Ecto neural progenitor cell (in vitro differentiated cells): ENCODE data around the gene CDH4.
"Not testable (repeated sequence)": the region's sequence is repeated elsewhere in the genome, so short reads cannot be mapped to it uniquely, and the experiment has no call there.

Source experiments
- DNase-seq: peaks from one replicate; pipeline ENCODE4 v3.0.0-alpha.2; 2018; ENCODE audit warnings: low spot score

CDH4 gene

GRCh38 chr20:61932711-61933480 lies 680.8 kb downstream of the CDH4 start:
- DNase-seq: no peak

- DNase-seq: no peak
These were observed 681.5 kb downstream of the CDH4 start for GRCh38 chr20:61933481-61933950.

- no peak for DNase-seq
These were observed 682.1 kb downstream of the CDH4 start for GRCh38 chr20:61933951-61934715.

GRCh38 chr20:61934716-61935530 lies 682.9 kb downstream of the CDH4 start:
- no peak for DNase-seq

GRCh38 chr20:61935926-61936700 lies 684.1 kb downstream of the CDH4 start:
- no peak for DNase-seq

GRCh38 chr20:61936701-61937131 lies 684.7 kb downstream of the CDH4 start:
- DNase-seq: no peak

GRCh38 chr20:61937146-61937962 lies 685.3 kb downstream of the CDH4 start:
- no peak for DNase-seq

DNA sequence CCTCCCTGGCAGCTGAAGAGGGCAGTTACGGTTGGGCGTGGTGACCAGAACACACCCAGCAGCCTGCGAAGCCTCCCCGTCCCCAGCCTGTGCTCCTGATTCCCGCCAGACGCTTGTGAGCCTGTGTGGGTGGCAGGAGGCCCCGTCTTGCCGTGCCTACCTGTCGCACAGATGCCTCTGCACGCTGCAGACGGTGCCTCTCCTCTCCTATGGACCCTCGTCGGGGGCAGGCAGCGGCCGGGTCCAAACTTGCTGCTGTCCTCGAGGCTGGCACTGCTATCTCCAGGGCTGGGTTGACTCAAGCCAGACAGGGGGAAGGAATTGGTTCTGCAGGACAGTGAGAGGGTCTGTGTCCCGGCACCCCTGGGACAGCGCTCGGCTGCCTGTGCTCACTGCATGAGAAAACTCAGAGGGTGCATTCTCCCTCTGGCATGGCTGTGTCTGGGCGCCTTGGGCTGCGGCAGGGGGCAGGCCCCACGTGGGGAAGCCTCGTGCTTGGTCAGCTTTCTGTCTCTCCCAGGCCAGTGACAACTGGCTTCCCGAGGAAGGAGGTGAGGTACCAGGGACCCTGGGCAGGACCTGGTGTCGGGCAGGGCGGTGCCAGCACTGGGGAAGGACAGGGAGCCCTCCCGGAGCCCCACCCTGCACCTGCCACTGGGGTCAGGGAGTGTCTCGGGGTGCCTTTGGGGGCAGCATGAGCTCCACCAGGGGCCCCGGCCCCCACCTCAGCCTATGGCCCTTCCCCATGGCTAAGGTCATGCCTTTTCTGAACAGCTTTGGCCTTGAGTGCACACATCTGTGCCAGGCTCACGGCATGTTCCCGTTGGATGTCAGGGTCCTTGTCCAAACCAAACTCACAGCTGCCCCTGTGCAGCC lies 686.1 kb downstream of the CDH4 start:
- DNase-seq: no peak

DNA sequence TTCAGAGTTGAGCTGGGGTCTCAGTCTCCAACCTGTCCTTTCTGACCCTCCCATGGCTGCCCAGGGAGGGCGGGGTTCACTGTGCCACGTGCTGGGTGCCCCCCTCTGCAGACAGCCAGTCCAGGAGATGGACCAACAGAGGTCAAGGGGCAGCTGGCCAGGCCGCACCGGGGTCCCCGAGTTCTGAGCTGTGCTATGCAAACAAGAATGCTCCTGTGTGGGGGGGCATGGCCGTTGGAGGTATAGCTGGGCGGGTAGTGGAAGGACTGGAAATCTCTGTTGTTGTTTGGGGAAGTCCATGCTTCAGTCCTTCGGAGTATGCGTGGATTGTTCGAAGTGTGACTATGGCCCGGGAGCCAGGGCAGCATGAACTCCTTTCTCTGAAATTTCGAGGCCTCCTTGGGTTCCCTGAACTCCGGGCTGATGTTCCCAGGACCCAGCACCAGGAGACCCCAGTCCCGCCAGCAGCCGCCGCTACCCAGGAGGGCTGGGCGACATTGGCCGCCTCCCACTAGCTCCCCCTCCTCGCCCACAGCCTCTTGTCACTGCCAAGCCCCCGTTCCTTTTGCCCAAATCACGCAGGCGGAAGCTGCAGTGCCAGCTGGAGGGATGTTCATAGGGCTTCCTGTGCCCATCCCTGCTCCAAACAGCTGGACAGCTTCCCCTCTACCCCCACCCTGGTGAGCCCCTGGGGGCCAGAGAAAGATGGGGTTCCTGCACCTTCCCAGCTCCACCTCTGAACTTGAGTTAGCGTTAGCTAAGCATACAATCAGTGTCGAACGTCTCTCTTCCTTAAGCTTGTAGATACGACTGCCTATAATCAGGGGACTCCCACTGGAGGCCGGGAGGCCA lies 687.0 kb downstream of the CDH4 start:
- no peak for DNase-seq

GRCh38 chr20:61939691-61940360 lies 687.8 kb downstream of the CDH4 start:
- no peak for DNase-seq

DNA sequence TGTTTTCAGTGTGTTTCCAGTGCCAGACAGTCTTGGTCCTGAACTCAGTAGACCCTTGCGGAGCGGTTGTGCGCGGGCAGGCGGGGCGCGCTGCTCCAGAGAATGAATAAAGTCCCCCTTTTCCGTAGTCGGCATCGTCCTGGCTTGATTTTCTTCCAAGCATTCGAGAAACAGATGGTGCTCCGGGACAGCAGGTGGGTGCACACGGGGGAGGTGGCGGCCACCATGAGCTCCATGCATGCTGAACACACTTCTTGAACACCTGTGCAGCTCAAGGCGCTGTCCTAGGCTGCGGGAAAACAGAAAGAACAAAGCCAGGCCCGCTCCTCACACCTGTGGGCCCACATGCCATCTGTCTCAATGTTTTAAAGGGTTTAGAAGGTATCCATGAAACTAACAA lies 688.4 kb downstream of the CDH4 start:
- no peak for DNase-seq

DNA sequence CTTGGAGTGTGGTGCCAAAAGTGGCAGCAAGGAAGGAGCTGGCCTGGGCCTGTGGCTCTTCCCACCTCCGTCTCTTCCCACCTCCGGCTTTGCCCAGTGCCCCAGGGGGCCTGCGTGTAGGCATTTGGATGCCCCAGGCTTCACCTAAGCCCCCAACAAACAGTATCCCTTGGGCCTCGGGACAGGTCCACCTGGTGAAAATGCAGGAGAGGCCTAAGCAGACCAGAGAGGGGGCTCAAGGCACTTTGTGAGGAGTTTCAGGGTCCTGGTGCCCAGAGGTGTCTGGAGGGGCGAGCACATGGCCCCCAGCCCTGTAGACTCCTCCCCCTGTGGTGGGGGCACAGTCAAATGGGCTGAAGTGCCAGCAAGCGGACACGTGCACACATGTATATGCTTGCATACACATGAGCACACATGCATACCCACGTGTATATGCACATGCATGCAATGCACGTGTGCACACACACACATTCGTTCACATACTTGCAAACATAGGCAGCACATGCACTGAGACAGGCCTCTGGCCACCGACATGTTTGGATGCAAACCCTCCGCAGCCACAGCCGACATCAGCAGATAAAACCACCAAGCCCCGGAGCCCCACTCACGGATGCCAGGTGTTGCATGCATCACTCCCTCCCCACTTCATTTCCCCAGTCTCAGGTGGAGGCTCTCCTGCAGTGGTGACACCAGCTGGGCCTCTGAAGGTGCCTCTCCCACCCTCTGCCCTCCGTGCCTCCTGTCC lies 689.1 kb downstream of the CDH4 start:
- no peak for DNase-seq

DNA sequence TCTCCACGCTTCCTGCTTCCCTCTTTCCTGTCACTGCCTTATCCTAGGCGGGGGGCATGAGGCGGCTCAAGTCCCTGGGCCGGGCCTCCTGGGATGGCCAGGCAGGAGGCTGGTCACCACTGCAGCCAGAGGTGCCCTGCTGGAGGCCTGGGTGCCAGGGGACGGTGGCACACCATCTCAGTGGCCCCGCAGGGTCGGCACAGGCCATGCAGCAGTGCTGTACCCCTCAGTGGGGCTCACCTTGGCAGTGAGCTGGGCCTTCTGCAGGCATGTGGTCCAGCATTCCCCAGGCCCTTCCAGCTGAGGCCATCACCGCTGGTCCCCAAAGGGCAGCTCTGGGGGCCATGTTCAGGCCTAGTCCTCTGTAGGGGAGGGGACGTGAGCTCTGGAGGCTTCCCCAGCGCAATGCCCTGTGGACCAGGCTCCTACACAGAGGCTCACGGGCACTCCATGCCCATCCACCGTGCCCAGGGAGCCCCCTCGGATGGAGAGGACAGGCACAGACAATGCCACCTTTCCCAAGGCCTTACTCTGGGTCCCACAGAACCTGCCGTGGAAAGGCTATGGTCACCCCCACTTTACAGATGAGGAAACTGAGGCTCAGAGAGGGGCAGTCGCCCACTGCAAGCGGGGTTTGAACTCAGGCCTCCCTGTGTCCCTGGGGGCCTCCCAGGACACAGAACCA lies 689.8 kb downstream of the CDH4 start:
- DNase-seq: no peak

GRCh38 chr20:61942526-61942925 lies 690.5 kb downstream of the CDH4 start:
- DNase-seq: no peak

GRCh38 chr20:61944967-61945366 lies 692.9 kb downstream of the CDH4 start:
- DNase-seq: not testable (repeated sequence)

DNA sequence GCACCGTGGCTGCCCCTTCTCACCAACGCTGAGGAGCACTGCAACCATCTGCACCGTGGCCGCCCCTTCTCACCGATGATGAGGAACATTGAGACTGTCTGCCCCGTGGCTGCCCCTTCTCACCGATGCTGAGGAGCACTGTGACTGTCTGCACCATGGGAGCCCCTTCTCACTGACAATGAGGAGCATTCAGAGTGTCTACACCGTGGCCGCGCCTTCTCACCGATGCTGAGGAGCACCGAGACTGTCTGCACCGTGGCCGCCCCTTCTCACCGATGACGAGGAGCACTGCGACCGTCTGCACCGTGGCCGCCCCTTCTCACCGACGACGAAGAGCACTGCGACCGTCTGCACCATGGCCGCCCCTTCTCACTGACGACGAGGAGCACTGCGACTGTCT lies 693.4 kb downstream of the CDH4 start:
- DNase-seq: not testable (repeated sequence)

DNA sequence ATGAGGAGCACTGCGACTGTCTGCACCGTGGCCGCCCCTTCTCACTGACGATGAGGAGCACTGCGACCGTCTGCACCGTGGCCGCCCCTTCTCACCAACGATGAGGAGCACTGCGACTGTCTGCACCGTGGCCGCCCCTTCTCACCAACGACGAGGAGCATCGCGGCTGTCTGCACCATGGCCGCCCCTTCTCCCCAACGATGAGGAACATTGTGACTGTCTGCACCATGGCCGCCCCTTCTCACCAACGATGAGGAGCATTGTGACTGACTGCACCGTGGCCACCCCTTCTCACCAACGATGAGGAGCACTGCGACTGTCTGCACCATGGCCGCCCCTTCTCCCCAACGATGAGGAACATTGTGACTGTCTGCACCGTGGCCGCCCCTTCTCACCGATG lies 696.0 kb downstream of the CDH4 start:
- not testable (repeated sequence) for DNase-seq
